Lower leg skin (tissue), 4 donors: ENCODE data around the gene BRINP1. TPM values are rescaled to one million over a fixed set of nuclear protein-coding genes. Genes with fewer than 3 reads are reported as not detected.

Experiments used
- DNase-seq, 2 donors: peaks; one replicate each; pipeline ENCODE4 v3.0.0-alpha.2; 2019; ENCODE audit warnings: low spot score in 2 of 2
- H3K4me3 ChIP-seq: fragments of 200-600 bp; sonication (generic); 2 replicates; pipeline ENCODE4 v1.5.1; 2017; ENCODE audit warnings: mild to moderate bottlenecking, low read depth; ENCODE audit not compliant: poor library complexity, severe bottlenecking
- POLR2A ChIP-seq, 2 donors: fragments of 450-650 bp; IDR thresholded peaks; one replicate each; pipeline ENCODE4 v1.6.1; 2016 to 2017; ENCODE audit warnings: antibody characterized with exemption in 2 of 2, mild to moderate bottlenecking in 1 of 2, moderate library complexity in 1 of 2
- WGBS, 2 donors: methylation state at CpG; one replicate each; pipeline ENCODE4 v1.1.5; 2018; 5-methylcytosine and 5-hydroxymethylcytosine counted together
- intact Hi-C: fragments of 100-400 bp; cut with DNase I; formaldehyde crosslinking; loops from one replicate; pipeline ENCODE4 v1.15.0; 2023; ENCODE audit warnings: low total_unique reads
- total RNA-seq, 4 donors: library from RNA; depleted of rRNA; stranded (reverse); fragments of >200 nt; gene quantifications; one replicate each; pipeline ENCODE4 v1.1.0, GENCODE V29; 2016
- TF ChIP-seq, protein P1 (sequence below), 3 donors: fragments of 450-650 bp; IDR thresholded peaks; one replicate each; pipeline ENCODE4 v1.5.1; 2016; ENCODE audit warnings: antibody characterized with exemption in 3 of 3, mild to moderate bottlenecking in 3 of 3, moderate library complexity in 2 of 3

Gene BRINP1
- total RNA-seq, 4 donors from 2014 or later, result 0.10 to 0.16 TPM; not detected in 2

DNA sequence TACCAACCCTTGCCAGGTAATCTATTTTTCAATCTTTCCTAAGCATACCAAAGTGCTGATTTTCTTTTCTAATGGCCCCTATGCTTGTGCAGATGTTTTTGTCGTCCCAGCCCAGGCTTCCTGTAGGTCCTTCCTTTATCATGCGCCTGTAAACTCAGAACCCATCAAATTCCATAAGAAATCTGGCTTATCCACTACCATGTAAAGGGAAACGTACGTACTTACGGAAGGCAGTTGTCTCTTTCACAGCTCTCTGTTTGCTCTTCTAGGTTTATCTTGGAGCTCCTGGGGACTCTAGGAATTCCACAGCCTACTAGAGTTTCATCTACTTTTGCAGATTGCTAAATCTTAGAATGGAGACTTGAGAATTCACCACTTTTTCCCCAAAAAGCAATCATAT is 9.0 kb downstream of the BRINP1 start:
- 54 to 55% methylated on average over 5 of the region's 5 CpGs for WGBS, 2 donors
- no peak overlapping the region for H3K4me3 ChIP-seq
- no peak for DNase-seq
- no peak for TF ChIP-seq POLR2A (IDR thresholded peaks at IDR 0.05)
- TF ChIP-seq, protein P1, sequence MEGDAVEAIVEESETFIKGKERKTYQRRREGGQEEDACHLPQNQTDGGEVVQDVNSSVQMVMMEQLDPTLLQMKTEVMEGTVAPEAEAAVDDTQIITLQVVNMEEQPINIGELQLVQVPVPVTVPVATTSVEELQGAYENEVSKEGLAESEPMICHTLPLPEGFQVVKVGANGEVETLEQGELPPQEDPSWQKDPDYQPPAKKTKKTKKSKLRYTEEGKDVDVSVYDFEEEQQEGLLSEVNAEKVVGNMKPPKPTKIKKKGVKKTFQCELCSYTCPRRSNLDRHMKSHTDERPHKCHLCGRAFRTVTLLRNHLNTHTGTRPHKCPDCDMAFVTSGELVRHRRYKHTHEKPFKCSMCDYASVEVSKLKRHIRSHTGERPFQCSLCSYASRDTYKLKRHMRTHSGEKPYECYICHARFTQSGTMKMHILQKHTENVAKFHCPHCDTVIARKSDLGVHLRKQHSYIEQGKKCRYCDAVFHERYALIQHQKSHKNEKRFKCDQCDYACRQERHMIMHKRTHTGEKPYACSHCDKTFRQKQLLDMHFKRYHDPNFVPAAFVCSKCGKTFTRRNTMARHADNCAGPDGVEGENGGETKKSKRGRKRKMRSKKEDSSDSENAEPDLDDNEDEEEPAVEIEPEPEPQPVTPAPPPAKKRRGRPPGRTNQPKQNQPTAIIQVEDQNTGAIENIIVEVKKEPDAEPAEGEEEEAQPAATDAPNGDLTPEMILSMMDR (IDR thresholded peaks at IDR 0.05), result no peak
- intact Hi-C loops, result no loop called here

DNA sequence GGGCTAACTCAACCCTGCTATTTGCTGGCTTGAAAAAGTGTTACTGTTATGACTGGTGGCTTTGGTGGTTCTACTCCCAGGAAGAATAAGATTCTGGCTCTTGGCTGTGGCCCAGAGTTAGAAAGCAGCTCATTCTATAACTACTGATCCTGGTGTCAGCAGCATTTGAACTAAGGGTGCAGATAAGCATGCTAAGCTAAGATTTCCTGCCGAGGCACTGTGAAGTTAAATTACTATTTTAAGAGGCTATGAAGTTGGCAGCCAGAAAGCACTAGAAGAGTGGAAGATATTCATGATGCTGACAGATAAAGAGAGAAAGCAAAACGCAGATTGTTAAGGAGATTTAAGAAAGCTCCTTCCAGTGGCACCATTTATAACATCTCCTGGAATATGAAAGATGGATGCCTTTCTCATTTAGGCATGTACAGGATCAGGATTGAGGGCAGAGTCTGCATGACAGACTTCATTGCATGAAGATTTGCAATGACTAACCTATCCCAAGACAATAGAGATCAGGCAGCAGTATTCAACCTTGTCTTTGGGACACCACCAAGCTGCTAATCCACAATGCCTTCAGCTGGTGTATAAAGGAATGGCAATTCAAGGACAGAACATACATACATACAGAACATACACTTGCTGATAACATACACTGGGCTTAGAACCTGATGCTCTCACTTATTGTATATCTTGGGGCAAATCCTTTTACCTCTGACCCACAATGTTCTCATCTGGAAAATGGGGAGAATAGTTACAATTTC is 11.7 kb downstream of the BRINP1 start:
- 11 to 14% methylated on average over 2 of the region's 2 CpGs for WGBS, 2 donors
- intact Hi-C loops, result no loop called here
- H3K4me3 ChIP-seq, result no peak overlapping the region
- DNase-seq, result no peak
- no peak for TF ChIP-seq POLR2A (IDR thresholded peaks at IDR 0.05)
- TF ChIP-seq, protein P1 (IDR thresholded peaks at IDR 0.05), result no peak

DNA sequence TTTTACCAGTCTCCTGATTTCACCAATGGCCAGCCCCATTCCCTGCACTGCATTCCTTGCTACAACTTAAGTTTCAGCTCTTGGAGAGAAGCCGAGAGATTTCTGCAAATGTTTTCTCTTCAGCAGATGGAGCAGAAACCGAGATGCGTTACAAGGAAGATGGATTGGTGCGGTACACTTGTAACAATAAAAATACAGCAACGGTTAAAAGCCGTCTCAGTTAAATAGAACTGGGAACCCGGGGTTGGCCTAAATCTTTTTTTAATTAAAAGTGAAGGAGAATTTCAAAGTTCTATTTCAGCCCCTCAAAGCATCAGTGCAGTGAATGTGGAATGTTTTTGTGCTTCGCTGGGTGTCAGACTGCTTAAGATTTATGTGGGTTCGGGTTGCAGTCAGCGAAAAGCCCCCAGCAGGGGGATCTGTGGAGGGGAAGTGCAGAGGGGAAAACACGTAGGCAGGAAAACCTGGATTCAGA is 19.8 kb downstream of the BRINP1 start:
- 10 to 17% methylated on average over 11 of the region's 11 CpGs for WGBS, 2 donors

DNA sequence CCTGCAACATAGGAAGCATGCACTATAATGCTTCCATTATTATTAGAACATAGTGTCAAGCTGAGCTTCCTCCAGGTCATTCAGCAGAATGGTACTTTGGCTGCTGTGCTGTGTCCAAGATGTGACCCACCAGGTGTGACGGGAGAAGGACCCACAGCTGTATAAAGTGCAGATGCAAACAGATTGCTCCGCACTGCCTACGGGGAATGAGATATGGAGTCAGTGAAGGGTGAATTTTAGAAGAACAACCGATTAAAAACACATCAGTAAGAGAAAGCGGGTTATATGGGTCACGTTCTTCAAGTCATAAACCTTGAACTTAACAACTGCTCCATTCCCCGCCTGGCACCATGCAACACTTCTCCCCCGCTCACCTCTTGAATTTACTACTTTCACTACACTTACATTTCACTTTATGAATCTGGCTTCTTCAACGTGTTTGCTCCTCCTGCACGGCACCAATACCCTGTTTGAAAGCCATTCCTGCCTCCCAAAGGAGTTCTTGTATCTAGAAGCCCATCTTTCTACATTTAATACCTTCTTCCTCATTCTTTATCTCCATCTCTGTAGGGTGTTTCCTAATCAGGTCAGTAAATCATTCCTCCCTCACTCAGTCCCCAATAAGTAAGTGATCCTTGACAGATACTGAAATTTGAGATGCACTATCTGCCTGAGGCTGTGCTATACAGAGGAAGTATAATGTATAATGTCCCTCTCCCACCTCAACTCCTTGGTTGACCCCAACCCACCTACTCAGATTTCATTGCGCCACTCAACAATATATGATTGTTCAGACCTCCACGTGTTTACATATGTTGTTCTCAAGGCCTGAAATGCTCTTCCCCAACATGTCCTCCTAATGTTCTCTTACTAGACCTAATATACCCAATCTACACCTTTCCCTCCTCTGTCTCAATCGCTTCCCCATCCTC is 25.9 kb downstream of the BRINP1 start:
- WGBS, 2 donors, result 74 to 77% methylated on average over 13 of the region's 13 CpGs
- H3K4me3 ChIP-seq, result no peak overlapping the region
- intact Hi-C loops, result no loop called here
- TF ChIP-seq, protein P1 (IDR thresholded peaks at IDR 0.05), result no peak
- TF ChIP-seq POLR2A (IDR thresholded peaks at IDR 0.05), result no peak
- no peak for DNase-seq

More for the DNA sequence above, 19.8 kb downstream of the BRINP1 start:
- H3K4me3 ChIP-seq, result no peak overlapping the region
- intact Hi-C loops, result no loop called here
- no peak for DNase-seq
- TF ChIP-seq, protein P1 (IDR thresholded peaks at IDR 0.05), result no peak
- TF ChIP-seq POLR2A (IDR thresholded peaks at IDR 0.05), result no peak

DNA sequence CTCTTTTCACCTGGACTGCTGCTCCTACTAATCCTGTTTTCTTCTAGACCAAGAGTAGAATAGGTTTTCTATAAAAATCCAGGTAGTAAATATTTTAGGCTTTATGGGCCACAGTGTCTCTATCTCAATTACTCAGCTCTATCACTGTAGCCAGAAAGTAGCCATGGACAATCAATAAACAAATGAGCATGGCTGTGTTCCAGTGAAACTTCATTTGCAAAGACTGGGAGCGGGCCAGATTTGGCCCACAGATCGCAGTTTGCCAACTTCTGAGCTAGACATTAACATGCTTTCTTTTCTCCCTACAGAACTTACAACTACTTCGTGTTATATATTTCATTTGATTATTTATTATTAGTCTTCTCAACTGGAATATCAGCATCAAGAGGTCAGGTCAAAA is 30.2 kb downstream of the BRINP1 start:
- TF ChIP-seq POLR2A (IDR thresholded peaks at IDR 0.05), result no peak
- DNase-seq, result no peak
- intact Hi-C loops, result no loop called here
- no peak overlapping the region for H3K4me3 ChIP-seq
- 66 to 74% methylated on average over 3 of the region's 3 CpGs for WGBS, 2 donors

DNA sequence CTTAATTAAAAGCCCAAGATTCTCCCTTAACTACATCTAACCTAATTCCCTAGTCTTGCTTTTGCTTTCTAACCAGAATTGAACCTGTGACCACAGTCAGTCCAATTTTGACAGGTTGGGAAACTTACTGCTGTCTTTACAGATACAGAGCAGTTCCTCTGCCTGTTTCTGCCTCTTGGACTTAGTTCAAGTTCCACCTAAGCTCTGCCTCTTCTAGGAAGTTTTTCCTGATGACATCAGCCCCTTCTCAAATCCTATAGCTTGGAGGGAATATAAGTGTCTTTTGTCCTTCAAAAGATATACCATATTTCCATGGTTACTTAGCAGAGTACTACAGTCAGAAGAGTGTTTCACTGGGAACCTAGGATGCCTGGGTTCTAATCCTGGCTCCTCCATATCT is 31.7 kb downstream of the BRINP1 start:
- DNase-seq, result no peak
- H3K4me3 ChIP-seq, result no peak overlapping the region
- intact Hi-C loops, result no loop called here
- TF ChIP-seq, protein P1 (IDR thresholded peaks at IDR 0.05), result no peak
- TF ChIP-seq POLR2A (IDR thresholded peaks at IDR 0.05), result no peak
